RWPE2 (cell line): Measurements from ENCODE around the gene CCDC192.

Source experiments
- ATAC-seq: fragments of 200-7000 bp; cut with Tn5 transposase; 3 replicates; pipeline ENCODE4 v1.9.1; 2021; ENCODE audit warnings: low read depth
- DNase-seq: peaks from one replicate; pipeline ENCODE4 v3.0.0-alpha.2; 2020; ENCODE audit warnings: low spot score
- H3K27ac ChIP-seq: fragments of 450-650 bp; 2 replicates; pipeline ENCODE4 v1.5.1; 2017; ENCODE audit warnings: mild to moderate bottlenecking; ENCODE audit not compliant: poor library complexity, severe bottlenecking
- H3K27me3 ChIP-seq: fragments of 250-450 bp; sonication (Bioruptor Pico); 2 replicates; pipeline ENCODE4 v1.5.1; 2021; ENCODE audit warnings: mild to moderate bottlenecking, moderate library complexity; ENCODE audit not compliant: insufficient read depth, poor library complexity, severe bottlenecking
- H3K36me3 ChIP-seq: fragments of 250-450 bp; sonication (Bioruptor Pico); 2 replicates; pipeline ENCODE4 v1.5.1; 2020; ENCODE audit warnings: low read depth, mild to moderate bottlenecking, moderate library complexity
- H3K4me1 ChIP-seq: fragments of 250-450 bp; sonication (Bioruptor Pico); 2 replicates; pipeline ENCODE4 v1.5.1; 2021; ENCODE audit warnings: mild to moderate bottlenecking, moderate library complexity; ENCODE audit not compliant: insufficient read depth, poor library complexity, severe bottlenecking
- H3K4me3 ChIP-seq: fragments of 250-450 bp; sonication (Bioruptor Pico); 2 replicates; pipeline ENCODE4 v1.5.1; 2021; ENCODE audit warnings: mild to moderate bottlenecking, moderate library complexity; ENCODE audit not compliant: severe bottlenecking
- H3K9me3 ChIP-seq: fragments of 250-450 bp; sonication (Bioruptor Pico); 2 replicates; pipeline ENCODE4 v1.5.1; 2021; ENCODE audit warnings: mild to moderate bottlenecking, moderate library complexity; ENCODE audit not compliant: severe bottlenecking
- TF ChIP-seq, protein P1 (sequence below): fragments of 450-650 bp; IDR thresholded peaks from one replicate; pipeline ENCODE4 v1.5.1; 2017; ENCODE audit warnings: mild to moderate bottlenecking, moderate library complexity; ENCODE audit not compliant: poor library complexity, severe bottlenecking

Gene CCDC192

GRCh38 chr5:127762412-127762811 lies 59.2 kb downstream of the CCDC192 start:
- DNase-seq: no peak
- ATAC-seq: no peak
- Histone ChIP-seq H3K4me1 (no peaks in the 10 kb centered on the region), H3K4me3 (no peak overlapping the region), H3K36me3 (no peaks in the 10 kb centered on the region), H3K9me3 (no peaks in the 10 kb centered on the region), H3K27ac (no peak overlapping the region), H3K27me3 (no peaks in the 10 kb centered on the region)
- TF ChIP-seq, protein P1, sequence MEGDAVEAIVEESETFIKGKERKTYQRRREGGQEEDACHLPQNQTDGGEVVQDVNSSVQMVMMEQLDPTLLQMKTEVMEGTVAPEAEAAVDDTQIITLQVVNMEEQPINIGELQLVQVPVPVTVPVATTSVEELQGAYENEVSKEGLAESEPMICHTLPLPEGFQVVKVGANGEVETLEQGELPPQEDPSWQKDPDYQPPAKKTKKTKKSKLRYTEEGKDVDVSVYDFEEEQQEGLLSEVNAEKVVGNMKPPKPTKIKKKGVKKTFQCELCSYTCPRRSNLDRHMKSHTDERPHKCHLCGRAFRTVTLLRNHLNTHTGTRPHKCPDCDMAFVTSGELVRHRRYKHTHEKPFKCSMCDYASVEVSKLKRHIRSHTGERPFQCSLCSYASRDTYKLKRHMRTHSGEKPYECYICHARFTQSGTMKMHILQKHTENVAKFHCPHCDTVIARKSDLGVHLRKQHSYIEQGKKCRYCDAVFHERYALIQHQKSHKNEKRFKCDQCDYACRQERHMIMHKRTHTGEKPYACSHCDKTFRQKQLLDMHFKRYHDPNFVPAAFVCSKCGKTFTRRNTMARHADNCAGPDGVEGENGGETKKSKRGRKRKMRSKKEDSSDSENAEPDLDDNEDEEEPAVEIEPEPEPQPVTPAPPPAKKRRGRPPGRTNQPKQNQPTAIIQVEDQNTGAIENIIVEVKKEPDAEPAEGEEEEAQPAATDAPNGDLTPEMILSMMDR: no peak

DNA sequence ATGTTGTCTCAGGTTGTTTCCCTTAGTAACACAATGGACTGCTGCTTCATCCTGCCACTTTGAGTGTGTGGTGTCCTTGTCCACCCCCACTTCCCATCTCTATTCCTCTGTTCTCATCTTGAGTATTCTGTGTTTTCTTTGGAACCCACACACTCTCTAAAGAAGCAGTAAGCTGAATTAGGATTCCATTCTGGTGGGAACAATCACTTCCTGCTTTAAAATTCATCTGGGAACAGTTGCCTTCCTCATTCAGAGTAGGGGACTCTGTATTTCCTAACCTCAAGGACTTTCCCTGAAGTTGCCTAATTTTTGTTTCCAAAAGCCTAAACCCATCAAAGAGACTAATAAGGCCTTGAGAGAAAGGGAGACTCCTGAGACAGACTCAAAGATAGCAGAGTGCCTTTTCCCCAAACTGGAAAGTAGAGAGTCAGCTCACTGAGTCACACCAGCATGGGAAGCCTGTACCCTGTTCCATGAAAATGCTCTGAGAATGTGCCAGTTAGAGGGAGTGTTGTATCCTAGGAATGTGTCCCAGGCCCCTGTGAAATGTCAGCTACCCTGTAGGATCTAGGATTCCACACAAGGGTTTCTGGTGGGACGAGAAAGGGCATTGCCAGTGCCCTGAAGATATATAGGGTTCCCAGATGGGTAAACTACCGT lies 63.6 kb downstream of the CCDC192 start:
- H3K36me3 ChIP-seq: no peaks in the 10 kb centered on the region
- H3K9me3 ChIP-seq: no peaks in the 10 kb centered on the region
- TF ChIP-seq, protein P1: no peak
- H3K4me1 ChIP-seq: no peaks in the 10 kb centered on the region
- ATAC-seq (no peak; the same call in 2 of the 3 replicates), DNase-seq (no peak)
- no peaks in the 10 kb centered on the region for H3K27me3 ChIP-seq
- no peak overlapping the region for H3K4me3 ChIP-seq
- H3K27ac ChIP-seq: no peak overlapping the region

- Histone ChIP-seq H3K4me1 (no peaks in the 10 kb centered on the region), H3K27me3 (no peaks in the 10 kb centered on the region), H3K36me3 (no peaks in the 10 kb centered on the region), H3K27ac (no peak overlapping the region), H3K9me3 (no peaks in the 10 kb centered on the region), H3K4me3 (no peak overlapping the region)
- DNase-seq (no peak), ATAC-seq (no peak)
- TF ChIP-seq, protein P1: no peak
These were observed 66.2 kb downstream of the CCDC192 start for GRCh38 chr5:127769386-127769785.

DNA sequence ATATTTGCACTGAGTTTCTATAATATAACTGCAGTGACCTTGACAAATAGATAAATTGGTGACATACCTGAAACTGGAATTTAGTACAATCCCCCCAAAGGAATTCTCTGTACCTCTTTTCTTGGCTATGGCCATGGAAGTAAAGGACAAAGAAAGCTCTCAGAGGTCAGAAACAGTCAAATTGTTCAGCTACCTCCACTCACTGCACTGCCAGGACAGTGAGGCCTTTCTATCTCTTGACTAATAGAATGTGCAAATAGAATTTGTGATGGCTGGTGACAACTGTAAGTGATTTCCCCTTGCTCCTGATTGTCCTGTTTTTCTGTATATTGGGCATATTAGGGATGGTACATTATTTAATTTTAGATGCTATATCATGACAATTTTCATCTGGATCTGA lies 67.1 kb downstream of the CCDC192 start:
- no peaks in the 10 kb centered on the region for H3K4me1 ChIP-seq
- no peaks in the 10 kb centered on the region for H3K36me3 ChIP-seq
- TF ChIP-seq, protein P1: no peak
- ATAC-seq (no peak), DNase-seq (no peak)
- H3K9me3 ChIP-seq: no peaks in the 10 kb centered on the region
- H3K27ac ChIP-seq: no peak overlapping the region
- H3K4me3 ChIP-seq: no peak overlapping the region
- H3K27me3 ChIP-seq: no peaks in the 10 kb centered on the region

DNA sequence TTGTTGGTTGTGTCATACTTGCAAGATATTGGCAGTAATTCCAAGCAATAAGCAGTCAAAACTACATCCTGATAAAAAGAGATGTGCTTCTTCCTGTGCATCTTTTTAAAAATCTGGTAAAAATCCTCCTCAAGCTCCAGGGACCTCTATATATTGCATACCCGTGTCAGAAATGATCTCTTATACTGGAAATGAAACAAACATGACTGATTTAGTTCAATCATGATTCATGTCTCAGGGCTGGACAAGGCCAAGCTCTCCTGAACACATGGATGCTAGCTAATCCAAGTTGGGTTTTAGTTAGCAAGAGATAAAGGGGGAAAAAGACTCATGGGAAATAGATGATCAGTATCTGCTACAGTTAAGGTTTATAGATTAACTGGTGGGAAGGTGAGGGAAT lies 69.3 kb downstream of the CCDC192 start:
- H3K4me3 ChIP-seq: no peak overlapping the region
- no peaks in the 10 kb centered on the region for H3K4me1 ChIP-seq
- ATAC-seq (no peak), DNase-seq (no peak)
- no peak overlapping the region for H3K27ac ChIP-seq
- TF ChIP-seq, protein P1: no peak
- H3K9me3 ChIP-seq: no peaks in the 10 kb centered on the region
- no peaks in the 10 kb centered on the region for H3K27me3 ChIP-seq
- H3K36me3 ChIP-seq: no peaks in the 10 kb centered on the region
